PC-9 (cell line): Measurements from ENCODE around the gene MAJIN. TPM values are rescaled to one million over a fixed set of nuclear protein-coding genes. Genes with fewer than 3 reads are reported as not detected.

Source experiments
- BruUV-seq: library from RNA; stranded (reverse); fragments of 400-500 nt; replicated peaks from 2 replicates; lab custom pipeline; 2021; lab: Mats Ljungman, UMichigan
- CTCF ChIA-PET: fragments of 300-600 bp; sonication (Branson Sonifier 250); formaldehyde crosslinking; loops from one replicate; lab custom pipeline; 2022; ENCODE audit warnings: antibody characterized with exemption; lab: Charles Lee
- POLR2A ChIA-PET: fragments of 300-600 bp; sonication (Branson Sonifier 250); formaldehyde crosslinking; loops from one replicate; lab custom pipeline; 2022; ENCODE audit warnings: antibody characterized with exemption; ENCODE audit not compliant: unreplicated experiment; lab: Charles Lee
- DNase-seq, 2 experiments: peaks; one replicate each; pipeline versions ENCODE4 v3.0.0 to v3.0.0-alpha.2; 2015 to 2022; ENCODE audit warnings: mixed read lengths in 1 of 2
- H2AFZ ChIP-seq: fragments of 200-600 bp; sonication (generic); 2 replicates; pipeline ENCODE4 v1.8.1; 2017; ENCODE audit warnings: antibody characterized with exemption
- H3F3A ChIP-seq: fragments of 200-600 bp; sonication (generic); 2 replicates; pipeline ENCODE4 v1.8.1; 2017; ENCODE audit warnings: antibody characterized with exemption, mild to moderate bottlenecking, low read depth; ENCODE audit not compliant: insufficient read depth
- H3K27ac ChIP-seq: fragments of 200-600 bp; sonication (generic); 2 replicates; pipeline ENCODE4 v1.6.1; 2016; ENCODE audit warnings: mixed run types
- H3K27me3 ChIP-seq: fragments of 200-600 bp; sonication (generic); 2 replicates; pipeline ENCODE4 v1.6.1; 2016; ENCODE audit warnings: low read depth, mixed run types; ENCODE audit not compliant: insufficient read depth
- H3K36me3 ChIP-seq: fragments of 200-600 bp; sonication (generic); 2 replicates; pipeline ENCODE4 v1.6.1; 2016; ENCODE audit warnings: low read depth, mixed run types
- H3K4me1 ChIP-seq: fragments of 200-600 bp; sonication (generic); replicated peaks from 2 replicates; pipeline ENCODE4 v1.6.1; 2016; ENCODE audit warnings: mixed run types; ENCODE audit not compliant: insufficient read depth
- H3K4me2 ChIP-seq: fragments of 200-600 bp; sonication (generic); 2 replicates; pipeline ENCODE4 v1.6.1; 2017; ENCODE audit warnings: mixed run types
- H3K4me3 ChIP-seq: fragments of 200-600 bp; sonication (generic); 2 replicates; pipeline ENCODE4 v1.6.1; 2016; ENCODE audit warnings: mixed run types
- H3K79me2 ChIP-seq: fragments of 200-600 bp; sonication (generic); 2 replicates; pipeline ENCODE4 v1.6.1; 2017; ENCODE audit warnings: low read depth, mixed run types
- H3K9me2 ChIP-seq: fragments of 200-600 bp; sonication (generic); 2 replicates; pipeline ENCODE4 v1.8.1; 2017; ENCODE audit warnings: mild to moderate bottlenecking; ENCODE audit not compliant: insufficient read depth
- H3K9me3 ChIP-seq: fragments of 200-600 bp; sonication (generic); 2 replicates; pipeline ENCODE4 v1.8.1; 2016; ENCODE audit warnings: low read depth; ENCODE audit not compliant: insufficient read depth
- H4K20me1 ChIP-seq: fragments of 200-600 bp; sonication (generic); 2 replicates; pipeline ENCODE4 v1.8.1; 2017; ENCODE audit not compliant: insufficient read depth
- CTCF ChIP-seq: fragments of 200-600 bp; sonication (generic); conservative IDR thresholded peaks from 2 replicates; pipeline ENCODE4 v1.6.1; 2017; ENCODE audit warnings: mixed run types, antibody characterized with exemption, mild to moderate bottlenecking, moderate library complexity
- EZH2 ChIP-seq: fragments of 200-600 bp; sonication (generic); IDR thresholded peaks from 2 replicates; pipeline ENCODE4 v1.8.0; 2017; ENCODE audit warnings: antibody characterized with exemption, low read depth
- intact Hi-C: fragments of 100-400 bp; cut with micrococcal nuclease; formaldehyde crosslinking; loops from one replicate; pipeline ENCODE4 v1.10.0; 2022; ENCODE audit not compliant: unreplicated experiment
- total RNA-seq: library from RNA; stranded (reverse); gene quantifications from 2 replicates; pipeline ENCODE4 v1.2.3, GENCODE V29; 2021

The MAJIN gene
- total RNA-seq, 1 experiment from 2014 or later, result 4.5 TPM

DNA sequence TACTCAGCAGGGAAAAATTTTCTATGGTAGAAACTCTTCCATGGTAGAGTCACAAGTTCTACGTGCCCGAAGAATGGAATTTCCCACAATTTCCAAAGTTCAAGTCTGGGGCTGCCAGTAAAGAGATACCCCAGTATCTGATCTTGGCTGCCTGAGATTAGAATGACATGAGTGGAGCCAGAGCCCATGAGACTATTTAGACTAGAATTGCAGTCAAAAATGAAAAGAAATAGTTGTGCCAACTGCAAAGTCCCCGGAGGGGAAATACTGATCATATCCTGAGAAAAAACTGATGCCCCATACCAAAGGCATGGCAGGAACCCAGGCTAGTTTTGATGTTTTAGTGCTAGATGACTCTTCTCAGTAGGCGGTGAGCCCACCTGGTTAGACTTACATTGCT, 11.2 kb downstream of the MAJIN start:
- no peak overlapping the region for H3K4me2 ChIP-seq
- H3K36me3 ChIP-seq, result no peaks in the 10 kb centered on the region
- intact Hi-C loops, result no loop called here
- H3K9me2 ChIP-seq, result no peaks in the 10 kb centered on the region
- no peak for DNase-seq
- no peak for TF ChIP-seq CTCF
- TF ChIP-seq EZH2, result no peak
- CTCF ChIA-PET, result no interaction called here
- 0 out of 2 replicates have a peak, but pooled peaks cover 3% of the 10 kb centered on the region for H3F3A ChIP-seq
- POLR2A ChIA-PET, result no interaction called here
- no peak overlapping the region for H3K4me3 ChIP-seq
- H3K27ac ChIP-seq, result no peak overlapping the region
- no peaks in the 10 kb centered on the region for H3K4me1 ChIP-seq
- H3K27me3 ChIP-seq, result no peaks in the 10 kb centered on the region
- no peak overlapping the region for H2AFZ ChIP-seq
- no peaks in the 10 kb centered on the region for H3K9me3 ChIP-seq
- no peaks in the 10 kb centered on the region for H3K79me2 ChIP-seq
- BruUV-seq, result no TSS peak
- H4K20me1 ChIP-seq, result no peaks in the 10 kb centered on the region

DNA sequence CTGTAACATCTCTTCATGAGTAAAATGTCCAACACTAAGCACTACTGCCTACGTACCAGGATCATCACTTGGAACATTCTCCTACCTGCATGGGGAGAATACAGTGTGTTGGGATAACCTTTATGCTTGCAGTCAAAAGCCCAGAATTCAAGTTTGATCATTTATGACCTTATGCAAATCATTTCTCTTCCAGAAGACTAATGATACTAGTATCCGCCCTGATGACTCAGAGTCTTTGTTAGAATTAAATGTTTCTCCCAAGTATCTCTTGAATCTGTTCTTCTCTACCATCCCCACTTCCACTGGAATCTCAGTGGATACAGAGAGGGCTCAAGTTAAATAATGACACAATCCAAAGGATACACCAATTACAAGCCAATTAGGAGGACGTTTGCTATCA, 12.4 kb downstream of the MAJIN start:
- ChIA-PET POLR2A (no interaction called here), CTCF (no interaction called here)
- H3K4me1 ChIP-seq, result no peaks in the 10 kb centered on the region
- no peak overlapping the region for H3K27ac ChIP-seq
- no peak overlapping the region for H2AFZ ChIP-seq
- H3K79me2 ChIP-seq, result no peaks in the 10 kb centered on the region
- H3F3A ChIP-seq, result 0 out of 2 replicates have a peak, but pooled peaks cover 3% of the 10 kb centered on the region
- no peaks in the 10 kb centered on the region for H3K9me2 ChIP-seq
- no TSS peak for BruUV-seq
- no peaks in the 10 kb centered on the region for H3K9me3 ChIP-seq
- H3K4me2 ChIP-seq, result no peak overlapping the region
- H3K36me3 ChIP-seq, result no peaks in the 10 kb centered on the region
- DNase-seq, result no peak
- no peak for TF ChIP-seq CTCF
- no peak for TF ChIP-seq EZH2
- intact Hi-C loops, result no loop called here
- H3K4me3 ChIP-seq, result no peak overlapping the region
- H4K20me1 ChIP-seq, result no peaks in the 10 kb centered on the region
- H3K27me3 ChIP-seq, result no peaks in the 10 kb centered on the region

DNA sequence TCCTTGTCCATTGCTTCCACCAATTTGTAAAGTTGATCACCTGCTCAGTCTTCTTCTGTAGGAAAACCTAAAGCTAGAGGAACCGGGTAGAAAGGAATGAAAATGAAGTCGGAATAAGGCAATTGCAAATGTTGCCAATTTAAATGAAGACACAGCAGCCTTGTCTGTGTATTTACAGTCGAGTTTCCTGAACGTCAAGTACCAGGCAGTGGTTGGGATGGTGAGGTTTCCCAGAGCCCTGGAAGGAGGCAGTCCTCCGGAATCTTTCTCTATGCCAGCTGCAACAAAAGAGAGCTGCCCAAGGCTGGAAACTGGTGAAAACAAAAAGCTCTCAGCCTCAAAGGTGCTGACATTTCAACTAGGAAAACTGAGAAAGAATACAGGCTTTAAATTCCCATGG, 17.7 kb downstream of the MAJIN start:
- H3K36me3 ChIP-seq, result no peaks in the 10 kb centered on the region
- DNase-seq, result no peak

DNA sequence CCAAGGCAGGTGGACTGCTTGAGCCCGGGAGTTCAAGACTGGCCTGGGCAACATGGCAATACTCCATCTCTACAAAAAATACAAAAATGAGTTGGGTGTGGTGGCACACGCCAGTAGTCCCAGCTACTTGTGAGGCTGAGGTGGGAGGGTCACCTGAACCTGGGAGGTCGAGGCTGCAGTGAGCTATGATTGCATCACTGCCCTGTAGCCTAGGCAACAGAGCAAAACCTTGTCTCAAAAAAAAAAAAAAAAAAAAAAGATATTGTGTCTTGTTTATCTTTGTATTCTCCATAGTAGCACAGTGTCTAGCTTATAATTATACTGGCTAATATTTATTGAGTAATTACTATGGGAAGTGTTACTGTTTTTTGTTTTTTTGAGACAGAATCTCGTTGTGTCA, 20.4 kb downstream of the MAJIN start:
- no peak for DNase-seq
- Histone ChIP-seq H3K27ac (no peak overlapping the region), H3K4me1 (no peaks in the 10 kb centered on the region), H3K4me3 (no peak overlapping the region), H3K4me2 (no peak overlapping the region), H4K20me1 (no peaks in the 10 kb centered on the region), H2AFZ (no peak overlapping the region), H3K79me2 (no peaks in the 10 kb centered on the region), H3K9me2 (no peaks in the 10 kb centered on the region), H3K27me3 (no peaks in the 10 kb centered on the region), H3F3A (peaks cover 4% of the 10 kb centered on the region; the same call in 1 of the 2 replicates), H3K36me3 (no peaks in the 10 kb centered on the region), H3K9me3 (no peaks in the 10 kb centered on the region)
- TF ChIP-seq CTCF (no peak), EZH2 (no peak)
- intact Hi-C loops, result no loop called here
- POLR2A ChIA-PET, result no interaction called here
- BruUV-seq, result no TSS peak
- CTCF ChIA-PET, result interaction anchor here (0.9 kb wide), 1 partner anchor 18 kb away, joined by 4 read pairs; no protein-coding TSS in a partner anchor

More for the DNA sequence above, 17.7 kb downstream of the MAJIN start:
- Histone ChIP-seq H3K9me2 (no peaks in the 10 kb centered on the region), H3K9me3 (no peaks in the 10 kb centered on the region), H3K27me3 (no peaks in the 10 kb centered on the region), H3F3A (no peaks in the 10 kb centered on the region), H3K27ac (no peak overlapping the region), H3K4me3 (no peak overlapping the region), H4K20me1 (no peaks in the 10 kb centered on the region), H3K79me2 (no peaks in the 10 kb centered on the region), H3K4me2 (no peak overlapping the region), H3K4me1 (no peaks in the 10 kb centered on the region), H2AFZ (no peak overlapping the region)
- intact Hi-C loops, result no loop called here
- BruUV-seq, result no TSS peak
- ChIA-PET CTCF (no interaction called here), POLR2A (interaction anchor here (0.6 kb wide), 1 partner anchor 57 kb away, joined by 6 read pairs; no protein-coding TSS in a partner anchor)
- no peak for TF ChIP-seq EZH2
